HG03571 (cell line): Measurements from ENCODE around the gene MPPED2.

ENCODE experiments used
- ATAC-seq: cut with Tn5 transposase; IDR thresholded peaks from one replicate; pipeline ENCODE4 v1.9.1; 2021; ENCODE audit not compliant: unreplicated experiment

MPPED2 gene

GRCh38 chr11:30586251-30587144 lies at the start of gene MPPED2:
TSS of gene MPPED2 (minus strand) at chr11:30586353. CDS start at chr11:30580373, 5,980 bp downstream.
- peak; percentile 72 for ATAC-seq

DNA sequence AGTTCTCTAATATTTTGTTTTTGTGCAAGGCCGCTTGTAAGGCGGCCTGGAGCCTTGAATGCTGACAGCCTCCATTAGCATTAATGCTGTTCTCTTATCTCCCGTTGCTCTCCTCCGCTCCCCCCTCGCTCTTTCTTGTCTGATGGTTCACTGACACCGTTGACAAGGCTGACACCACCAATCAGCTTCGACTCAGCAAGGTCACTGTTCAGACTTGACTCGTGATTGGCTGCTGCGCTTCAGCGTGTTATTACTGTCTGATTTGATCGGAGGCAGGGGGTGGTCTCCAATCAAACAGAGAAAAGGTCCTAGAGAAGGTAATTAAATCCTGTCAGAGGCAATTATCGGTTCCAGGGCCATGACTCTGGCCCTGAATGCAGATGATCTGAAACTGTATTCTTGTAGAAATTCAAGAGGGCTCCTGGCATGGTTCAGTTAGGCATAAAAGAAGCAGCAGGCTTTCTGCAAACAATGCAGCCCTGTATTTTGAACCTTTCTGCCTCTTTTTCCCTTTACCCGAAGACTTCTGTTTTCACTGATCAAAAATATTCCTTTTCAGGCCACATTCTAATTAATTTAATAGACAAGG lies 49.3 kb upstream of the MPPED2 start:
- ATAC-seq, result no peak

DNA sequence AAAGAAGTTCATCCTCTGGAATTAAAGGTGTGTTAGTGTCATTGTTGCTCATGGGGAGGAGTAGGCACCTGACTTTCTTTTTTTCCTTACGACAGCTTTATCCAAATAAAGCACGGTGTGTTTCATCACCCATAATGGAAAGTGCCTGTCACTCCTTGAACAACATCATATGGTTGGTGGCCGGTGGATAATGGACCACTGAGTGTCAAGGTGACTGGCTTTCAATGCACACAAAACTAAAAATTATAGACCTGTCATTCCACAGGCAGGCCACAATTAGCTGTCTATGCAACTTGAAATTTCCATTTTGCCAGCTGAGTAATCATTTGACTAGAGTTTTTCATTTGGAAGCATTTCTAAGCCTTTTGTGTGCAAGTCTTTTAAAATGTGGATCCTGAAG lies 45.0 kb upstream of the MPPED2 start:
- no peak for ATAC-seq

- no peak for ATAC-seq
Measured at GRCh38 chr11:30619767-30620166, 33.6 kb upstream of the MPPED2 start.

DNA sequence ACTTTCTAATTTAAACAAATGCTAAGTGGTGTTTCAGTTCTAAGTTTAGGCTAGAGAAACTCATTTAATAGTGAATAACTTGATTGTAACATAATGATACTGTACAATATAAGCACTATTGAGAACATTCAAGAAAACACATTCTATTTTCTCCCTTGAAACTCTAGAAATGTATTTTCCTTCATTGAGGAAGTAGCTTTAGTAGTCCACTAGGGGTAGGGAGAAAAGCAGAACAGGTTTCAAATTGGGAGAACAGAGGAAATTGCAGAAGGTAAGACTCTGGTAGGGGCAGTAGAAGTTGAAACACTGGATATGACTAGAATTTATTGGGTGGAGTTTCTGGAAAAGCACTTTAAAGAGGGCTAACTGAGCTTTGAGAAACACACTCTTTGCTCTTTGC lies 31.6 kb upstream of the MPPED2 start:
- no peak for ATAC-seq

DNA sequence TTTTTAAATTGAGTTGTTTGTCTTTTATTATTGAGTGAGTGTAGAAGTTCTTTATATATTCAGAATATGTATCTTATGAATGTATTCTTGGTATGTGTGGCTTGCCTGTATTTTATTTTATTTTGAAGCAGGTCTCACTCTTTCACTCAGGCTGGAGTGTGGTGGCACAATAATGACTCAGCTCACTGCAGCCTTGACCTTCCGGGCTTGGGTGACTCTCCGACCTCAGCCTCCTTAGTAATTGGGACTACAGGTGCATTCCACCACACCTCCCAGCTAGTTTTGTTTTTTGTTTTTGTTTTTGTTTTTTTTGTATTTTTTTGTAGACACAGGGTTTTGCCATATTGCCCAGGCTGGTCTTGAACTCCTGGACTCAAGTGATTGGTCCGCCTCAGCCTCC lies 24.5 kb upstream of the MPPED2 start:
- no peak for ATAC-seq

DNA sequence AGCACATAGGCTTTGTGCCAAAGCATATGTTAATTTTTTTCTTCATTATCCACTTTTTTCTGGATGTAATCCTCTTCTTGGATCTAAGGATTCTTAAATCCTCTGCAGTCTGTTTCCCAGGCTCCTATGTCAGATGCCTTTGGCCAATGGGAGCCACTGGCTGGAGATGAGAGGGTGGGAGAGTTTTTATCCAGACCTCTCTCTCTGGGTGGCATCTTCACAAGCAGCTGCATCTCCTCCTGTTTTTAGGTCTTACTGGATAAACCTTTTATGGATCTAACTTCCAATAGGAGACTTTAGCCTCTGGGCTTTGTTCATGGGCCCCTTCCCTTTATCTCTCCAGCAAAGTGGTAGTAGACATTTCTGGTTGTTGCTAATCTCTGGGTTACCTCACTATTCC lies 22.4 kb upstream of the MPPED2 start:
- ATAC-seq, result no peak

GRCh38 chr11:30605036-30605605 lies 19.0 kb upstream of the MPPED2 start:
- no peak for ATAC-seq

DNA sequence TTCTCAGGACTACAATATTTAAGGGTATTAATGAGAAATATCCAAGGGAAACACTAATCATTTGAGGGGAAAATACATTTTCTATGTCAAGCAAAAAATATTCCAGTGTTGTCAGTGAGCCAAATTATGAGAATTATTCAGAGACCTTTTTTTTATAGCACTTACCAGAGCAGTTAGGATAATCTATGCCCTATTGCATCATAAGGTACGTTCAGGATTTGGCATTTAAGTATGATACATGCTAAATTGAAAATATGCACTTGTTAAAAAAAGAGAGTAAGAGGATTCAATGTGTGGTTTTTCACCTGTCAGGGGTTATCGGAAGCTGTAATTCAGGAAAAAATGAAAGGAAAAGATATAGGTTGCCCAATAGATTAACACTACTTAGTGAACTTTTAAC lies 17.2 kb upstream of the MPPED2 start:
- no peak for ATAC-seq

- ATAC-seq, result no peak
Measured at GRCh38 chr11:30596832-30597231, 10.7 kb upstream of the MPPED2 start.

DNA sequence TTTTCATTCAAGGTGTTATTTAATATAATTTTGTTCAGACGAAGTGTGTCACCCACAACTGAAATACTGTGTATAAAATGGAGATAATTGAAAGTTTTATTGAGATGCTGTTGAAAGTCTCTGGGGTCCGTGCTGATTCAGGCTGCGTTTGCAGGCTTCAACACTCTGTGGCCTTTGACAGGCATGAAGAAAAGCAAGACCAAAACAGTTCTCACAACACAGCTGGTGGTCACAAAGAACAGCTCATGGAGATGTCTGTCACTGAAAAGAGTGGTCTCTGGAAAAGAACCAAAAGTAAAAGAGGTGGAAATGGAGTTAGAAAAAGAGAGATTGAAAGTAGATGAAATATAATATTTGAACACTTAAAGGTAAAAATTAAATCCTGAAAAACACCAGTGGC lies 9.8 kb upstream of the MPPED2 start:
- ATAC-seq, result no peak

GRCh38 chr11:30594646-30595411 lies 8.7 kb upstream of the MPPED2 start:
- ATAC-seq, result no peak

DNA sequence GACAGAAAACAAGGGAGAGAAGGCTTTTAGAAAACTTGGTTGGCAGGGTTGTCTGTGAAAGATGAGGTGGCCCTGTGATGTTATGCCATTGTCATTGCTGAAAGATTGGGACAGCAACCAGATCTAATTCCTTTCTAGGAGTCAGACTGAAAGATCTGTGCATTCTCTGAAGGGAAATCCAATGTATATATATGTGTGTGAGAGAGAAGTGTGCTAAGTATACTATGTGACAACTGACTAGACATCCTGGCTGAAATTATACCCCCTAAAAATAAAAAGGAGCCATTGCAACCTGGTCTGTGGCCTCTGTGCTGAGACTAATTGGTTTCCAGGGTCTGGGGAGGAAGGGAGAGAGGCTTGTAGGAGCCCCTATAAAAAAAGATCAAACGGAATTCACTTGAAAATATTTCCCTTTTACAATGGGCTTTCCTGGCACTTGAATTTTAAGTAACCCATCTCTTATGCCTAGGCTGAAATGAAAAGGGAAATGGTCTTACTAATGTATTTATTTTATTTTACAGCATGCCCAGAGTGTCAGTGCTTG lies 1.2 kb upstream of the MPPED2 start:
- no peak for ATAC-seq

DNA sequence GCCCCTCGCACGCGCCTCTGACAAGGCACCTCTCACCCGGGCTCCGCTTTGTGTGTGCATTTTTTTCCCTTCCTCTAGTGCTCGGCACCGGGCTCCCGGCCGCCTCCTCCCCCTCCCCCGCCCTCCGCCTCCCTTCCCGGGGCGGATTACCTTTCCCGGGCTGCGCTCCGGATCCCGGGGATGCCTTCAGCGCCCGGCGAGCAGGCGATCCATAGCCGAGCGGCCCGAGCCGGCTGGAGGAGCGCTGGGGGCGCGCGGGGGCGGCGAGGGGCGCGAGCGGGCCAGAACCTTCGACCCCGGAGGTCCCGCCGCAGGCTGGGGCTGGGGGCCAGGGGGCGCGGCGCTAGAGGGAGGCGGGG lies 282 bp downstream of the MPPED2 start:
- ATAC-seq, result no peak

DNA sequence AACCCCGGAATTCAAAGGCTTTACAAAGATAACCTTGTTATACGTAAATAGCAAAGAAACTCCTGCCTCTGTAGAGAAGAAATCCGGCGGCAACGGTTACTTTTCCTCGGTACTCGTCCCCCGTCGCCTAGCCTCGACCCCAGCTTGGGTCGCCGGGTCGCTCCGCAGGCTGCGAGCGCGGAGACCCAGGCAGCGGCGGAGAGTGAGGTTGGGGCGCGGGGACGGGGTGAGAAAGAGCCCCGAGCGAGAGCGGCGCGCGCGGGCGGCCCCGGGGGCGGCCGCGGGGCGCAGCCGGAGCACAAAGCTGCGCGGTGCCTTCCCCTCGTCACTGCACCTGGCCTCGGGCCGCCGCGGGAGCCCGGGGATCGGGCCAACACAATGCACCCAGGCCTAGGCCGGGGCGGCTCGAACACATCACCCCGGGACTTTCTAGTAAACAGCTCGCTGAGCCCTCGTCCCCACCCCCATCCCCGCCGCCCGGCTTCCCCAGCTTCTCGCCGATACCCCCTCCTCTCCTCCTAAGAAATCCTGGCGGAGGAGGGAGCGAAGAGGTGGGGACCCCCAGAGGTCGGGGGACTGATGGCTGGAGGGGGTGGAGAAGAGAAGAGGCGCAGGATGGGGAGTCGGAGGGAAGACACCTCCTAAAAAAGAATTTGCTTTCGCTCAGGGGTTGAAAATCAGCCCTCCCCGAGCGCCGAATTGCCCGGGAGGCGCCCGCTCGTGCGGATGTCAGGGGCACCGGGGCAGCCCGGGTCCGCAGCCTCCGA lies 845 bp downstream of the MPPED2 start:
- ATAC-seq, result no peak

GRCh38 chr11:30583476-30584280 lies 2.5 kb downstream of the MPPED2 start:
- no peak for ATAC-seq

- no peak for ATAC-seq
Measured at GRCh38 chr11:30582726-30583125, 3.4 kb downstream of the MPPED2 start.

DNA sequence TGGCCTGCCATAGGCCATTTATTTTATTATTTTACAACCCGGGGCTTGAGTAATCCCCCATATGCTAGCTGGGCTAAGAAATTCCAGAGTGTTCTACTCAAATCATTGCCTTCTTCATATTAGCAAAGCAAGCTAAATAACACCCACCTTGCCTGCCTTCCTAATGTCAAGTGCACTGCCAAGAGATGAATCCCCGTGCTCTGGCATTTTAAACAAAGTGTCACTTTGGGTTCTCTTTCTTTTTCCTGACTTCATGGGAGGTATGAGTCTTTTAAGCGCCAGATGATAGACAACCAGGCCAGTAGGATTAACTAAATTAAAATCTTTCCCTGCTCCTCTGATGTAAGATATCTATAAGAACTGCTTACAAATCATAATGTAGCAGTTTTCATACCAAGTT lies 4.5 kb downstream of the MPPED2 start:
- no peak for ATAC-seq

DNA sequence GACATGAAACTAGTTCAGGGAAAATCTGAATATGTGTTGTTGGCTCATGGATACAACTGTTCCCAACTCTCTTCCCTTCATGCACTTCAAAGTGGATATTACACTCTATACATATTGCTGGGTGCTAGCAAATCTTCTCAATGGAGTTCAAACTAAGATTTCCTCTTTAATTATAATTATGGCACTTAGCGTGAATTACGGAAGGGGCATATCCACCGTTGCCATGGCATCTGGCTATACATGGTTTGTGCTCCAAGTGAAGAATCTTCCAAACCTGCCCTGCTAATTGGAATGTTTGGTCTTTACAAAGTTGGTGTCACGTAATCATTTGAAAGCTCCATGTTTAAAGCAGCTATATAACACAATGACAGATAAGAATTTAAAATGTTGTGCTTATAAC lies 5.6 kb downstream of the MPPED2 start:
- ATAC-seq, result no peak
